ENCODE data around the gene METTL1. TPM values are rescaled to one million over a fixed set of nuclear protein-coding genes. Genes with fewer than 3 reads are reported as not detected.

Gene METTL1
- total RNA-seq, 5 donors from 2014 or later (not counting 1 experiment from before 2014, with no cell fraction given), result 10.3 to 17.4 (median 14.5) TPM

- WGBS (ENCODE audit: insufficient coverage), result no CpG with 5 or more reads among the region's 1 CpG
- CTCF ChIA-PET, result interaction anchor here (0.6 to 2.0 kb wide), 7 partner anchors 11 to 476 kb away, joined by 3 to 10 read pairs (median 6); partner anchors contain the start of genes B4GALNT1 (in 1 of the 2) and CDK4 (in 1 of the 2)
- ATAC-seq (replicated peaks in 1 of 4), result no peak
- peaks cover 38 to 72% of the 10 kb centered on the region in 2 experiments for H3K4me1 ChIP-seq (ENCODE audit: control insufficient read depth in 1 of 2, extremely low read depth in 1 of 2, insufficient read depth in 2 of 2, low read length in 2 of 2)
- H3K9me3 ChIP-seq, result no peaks in the 10 kb centered on the region
- H3K4me3 Mint-ChIP-seq, result peak overlapping the region; percentile 82 to 92 (median 82)
- no peaks in the 10 kb centered on the region for H3K9me3 Mint-ChIP-seq
- H3K36me3 Mint-ChIP-seq, result peaks cover 10% of the 10 kb centered on the region
- no peaks in the 10 kb centered on the region for H3K27me3 ChIP-seq (replicated peaks in 1 of 2; ENCODE audit: control insufficient read depth in 2 of 2, extremely low read depth in 1 of 2, insufficient read depth in 2 of 2, low read length in 1 of 2)
- peaks cover 4 to 28% of the 10 kb centered on the region in 2 donors for H3K36me3 ChIP-seq (ENCODE audit: control insufficient read depth in 2 of 2, extremely low read depth in 1 of 2, insufficient read depth in 1 of 2, low read length in 1 of 2)
- H3K27me3 Mint-ChIP-seq, result no peaks in the 10 kb centered on the region
- POLR2A ChIA-PET, result interaction anchor here in 1 of 2 donors (1.4 kb wide), 1 partner anchor 8 kb away, joined by 3 read pairs; no protein-coding TSS in a partner anchor
- peak overlapping the region; percentile 84 for H3K27ac ChIP-seq (ENCODE audit: low read length)
- no peak for DNase-seq
- H3K4me3 ChIP-seq (ENCODE audit: control insufficient read depth in 1 of 2, extremely low read depth in 1 of 2, low read length in 1 of 2), result peak overlapping the region; percentile 67 to 69
- H3K27ac Mint-ChIP-seq, result peak overlapping the region; percentile 79 to 94
- H3K4me1 Mint-ChIP-seq, result peaks cover 62 to 70% (median 66%) of the 10 kb centered on the region in 3 donors
These were observed 30.5 kb downstream of the METTL1 start for GRCh38 chr12:57741413-57741789.

- ATAC-seq (replicated peaks in 1 of 4), result peak; percentile 69 to 75 (median 72)
- ChIA-PET CTCF (interaction anchor here (0.6 to 2.0 kb wide), 8 partner anchors 11 to 475 kb away, joined by 3 to 10 read pairs (median 4); partner anchors contain the start of genes B4GALNT1 (in 1 of the 2), CDK4 (in 1 of the 2) and OS9 (in 1 of the 2)), POLR2A (interaction anchor here in 1 of 2 donors (1.4 kb wide), 1 partner anchor 9 kb away, joined by 3 read pairs; no protein-coding TSS in a partner anchor)
- H3K27ac ChIP-seq (ENCODE audit: low read length), result peak overlapping the region; percentile 84
- peaks cover 4 to 31% of the 10 kb centered on the region in 2 donors for H3K36me3 ChIP-seq (ENCODE audit: control insufficient read depth in 2 of 2, extremely low read depth in 1 of 2, insufficient read depth in 1 of 2, low read length in 1 of 2)
- 0% methylated on average over 3 of the region's 5 CpGs for WGBS (ENCODE audit: insufficient coverage)
- H3K4me1 Mint-ChIP-seq, result peaks cover 59 to 67% (median 62%) of the 10 kb centered on the region in 3 donors
- H3K9me3 Mint-ChIP-seq, result no peaks in the 10 kb centered on the region
- peaks cover 37 to 72% of the 10 kb centered on the region in 2 experiments for H3K4me1 ChIP-seq (ENCODE audit: control insufficient read depth in 1 of 2, extremely low read depth in 1 of 2, insufficient read depth in 2 of 2, low read length in 2 of 2)
- peak; percentile 55 to 92 (median 83) for DNase-seq
- H3K4me3 ChIP-seq (ENCODE audit: control insufficient read depth in 1 of 2, extremely low read depth in 1 of 2, low read length in 1 of 2), result peak overlapping the region; percentile 67 to 69
- H3K27me3 Mint-ChIP-seq, result no peaks in the 10 kb centered on the region
- peak overlapping the region; percentile 79 to 94 for H3K27ac Mint-ChIP-seq
- peak overlapping the region; percentile 82 to 92 (median 82) for H3K4me3 Mint-ChIP-seq
- no peaks in the 10 kb centered on the region for H3K27me3 ChIP-seq (replicated peaks in 1 of 2; ENCODE audit: control insufficient read depth in 2 of 2, extremely low read depth in 1 of 2, insufficient read depth in 2 of 2, low read length in 1 of 2)
- H3K9me3 ChIP-seq, result no peaks in the 10 kb centered on the region
- H3K36me3 Mint-ChIP-seq, result peaks cover 11% of the 10 kb centered on the region
These were observed 31.1 kb downstream of the METTL1 start for GRCh38 chr12:57740656-57741412.

- ChIA-PET POLR2A (no interaction called here), CTCF (interaction anchor here in 1 of 2 donors (1.7 kb wide), 1 partner anchor 107 kb away, joined by 5 read pairs; the partner anchor contains the start of gene B4GALNT1)
- H3K4me1 Mint-ChIP-seq, result peaks cover 52 to 61% (median 55%) of the 10 kb centered on the region in 3 donors
- 41% methylated on average over 3 of the region's 10 CpGs for WGBS (ENCODE audit: insufficient coverage)
- no peak for ATAC-seq (replicated peaks in 1 of 4)
- peaks cover 6 to 38% of the 10 kb centered on the region in 2 donors for H3K36me3 ChIP-seq (ENCODE audit: control insufficient read depth in 2 of 2, extremely low read depth in 1 of 2, insufficient read depth in 1 of 2, low read length in 1 of 2)
- H3K27ac Mint-ChIP-seq, result peak overlapping the region; percentile 88 to 94
- H3K36me3 Mint-ChIP-seq, result peaks cover 12% of the 10 kb centered on the region
- H3K9me3 Mint-ChIP-seq, result no peaks in the 10 kb centered on the region
- H3K27me3 ChIP-seq (replicated peaks in 1 of 2; ENCODE audit: control insufficient read depth in 2 of 2, extremely low read depth in 1 of 2, insufficient read depth in 2 of 2, low read length in 1 of 2), result no peaks in the 10 kb centered on the region
- no peaks in the 10 kb centered on the region for H3K27me3 Mint-ChIP-seq
- H3K9me3 ChIP-seq, result no peaks in the 10 kb centered on the region
- H3K4me3 Mint-ChIP-seq, result peak overlapping the region; percentile 52 to 82 (median 58)
- peak overlapping the region in 1 of 2 donors; percentile 69 for H3K4me3 ChIP-seq (ENCODE audit: control insufficient read depth in 1 of 2, extremely low read depth in 1 of 2, low read length in 1 of 2)
- H3K4me1 ChIP-seq (ENCODE audit: control insufficient read depth in 1 of 2, extremely low read depth in 1 of 2, insufficient read depth in 2 of 2, low read length in 2 of 2), result peaks cover 31 to 67% of the 10 kb centered on the region in 2 experiments
- no peak for DNase-seq
- peak overlapping the region; percentile 84 for H3K27ac ChIP-seq (ENCODE audit: low read length)
These were observed 31.9 kb downstream of the METTL1 start for GRCh38 chr12:57739914-57740538.

- peak overlapping the region; percentile 84 for H3K27ac ChIP-seq (ENCODE audit: low read length)
- no peaks in the 10 kb centered on the region for H3K9me3 Mint-ChIP-seq
- DNase-seq (no peak), ATAC-seq (replicated peaks in 1 of 4) (no peak)
- peaks cover 18% of the 10 kb centered on the region for H3K36me3 Mint-ChIP-seq
- H3K27me3 ChIP-seq (replicated peaks in 1 of 2; ENCODE audit: control insufficient read depth in 2 of 2, extremely low read depth in 1 of 2, insufficient read depth in 2 of 2, low read length in 1 of 2), result no peaks in the 10 kb centered on the region
- ChIA-PET CTCF (no interaction called here), POLR2A (no interaction called here)
- WGBS (ENCODE audit: insufficient coverage), result no CpG with 5 or more reads among the region's 7 CpGs
- peaks cover 31 to 65% of the 10 kb centered on the region in 2 experiments for H3K4me1 ChIP-seq (ENCODE audit: control insufficient read depth in 1 of 2, extremely low read depth in 1 of 2, insufficient read depth in 2 of 2, low read length in 2 of 2)
- no peak overlapping the region for H3K4me3 ChIP-seq (ENCODE audit: control insufficient read depth in 1 of 2, extremely low read depth in 1 of 2, low read length in 1 of 2)
- peaks cover 8 to 44% of the 10 kb centered on the region in 2 donors for H3K36me3 ChIP-seq (ENCODE audit: control insufficient read depth in 2 of 2, extremely low read depth in 1 of 2, insufficient read depth in 1 of 2, low read length in 1 of 2)
- no peaks in the 10 kb centered on the region for H3K9me3 ChIP-seq
- H3K27me3 Mint-ChIP-seq, result no peaks in the 10 kb centered on the region
- peaks cover 51 to 61% (median 54%) of the 10 kb centered on the region in 3 donors for H3K4me1 Mint-ChIP-seq
- peak overlapping the region; percentile 86 to 88 for H3K27ac Mint-ChIP-seq
- H3K4me3 Mint-ChIP-seq, result peak overlapping the region; percentile 52 to 82 (median 58)
These were observed 32.5 kb downstream of the METTL1 start for GRCh38 chr12:57739387-57739786.

GRCh38 chr12:57738661-57739237, 33.2 kb downstream of the METTL1 start, which contains the start of gene AGAP2:
TSS of gene AGAP2 (minus strand) at chr12:57738742. CDS start at chr12:57738246, 496 bp downstream.
- peaks cover 44 to 55% (median 49%) of the 10 kb centered on the region in 3 donors for H3K4me1 Mint-ChIP-seq
- ATAC-seq (replicated peaks in 1 of 4) (no peak), DNase-seq (no peak)
- POLR2A ChIA-PET, result no interaction called here
- WGBS (ENCODE audit: insufficient coverage), result 98% methylated on average over 5 of the region's 36 CpGs
- Histone ChIP-seq H3K27me3 (replicated peaks in 1 of 2; ENCODE audit: control insufficient read depth in 2 of 2, extremely low read depth in 1 of 2, insufficient read depth in 2 of 2, low read length in 1 of 2) (no peaks in the 10 kb centered on the region), H3K9me3 (no peaks in the 10 kb centered on the region), H3K27ac (ENCODE audit: low read length) (peak within 1 kb of the TSS; percentile 84), H3K36me3 (ENCODE audit: control insufficient read depth in 2 of 2, extremely low read depth in 1 of 2, insufficient read depth in 1 of 2, low read length in 1 of 2) (peaks cover 8 to 51% of the 10 kb centered on the region in 2 donors), H3K4me1 (ENCODE audit: control insufficient read depth in 1 of 2, extremely low read depth in 1 of 2, insufficient read depth in 2 of 2, low read length in 2 of 2) (peaks cover 25 to 59% of the 10 kb centered on the region in 2 experiments), H3K4me3 (ENCODE audit: control insufficient read depth in 1 of 2, extremely low read depth in 1 of 2, low read length in 1 of 2) (no peak within 1 kb of the TSS)
- peaks cover 21% of the 10 kb centered on the region for H3K36me3 Mint-ChIP-seq
- peak within 1 kb of the TSS; percentile 86 to 88 for H3K27ac Mint-ChIP-seq
- H3K9me3 Mint-ChIP-seq, result no peaks in the 10 kb centered on the region
- peak within 1 kb of the TSS; percentile 52 to 82 (median 58) for H3K4me3 Mint-ChIP-seq
- H3K27me3 Mint-ChIP-seq, result no peaks in the 10 kb centered on the region
- CTCF ChIA-PET, result no interaction called here

Measured in T-cell (primary cell).